ENCODE measurements around the gene SKIDA1.

The SKIDA1 gene

GRCh38 chr10:21481407-21481806 lies 44.1 kb downstream of the SKIDA1 start:
- no peak for TF ChIP-seq CTCF (conservative IDR thresholded peaks at IDR 0.05; ENCODE audit: low read depth, low read length)
- no peak overlapping the region for H3K4me3 ChIP-seq (ENCODE audit: low read length)
- no peak for DNase-seq (ENCODE audit: low read depth)

- no peak for TF ChIP-seq CTCF (conservative IDR thresholded peaks at IDR 0.05; ENCODE audit: low read depth, low read length)
- no peak for DNase-seq (ENCODE audit: low read depth)
- H3K4me3 ChIP-seq (ENCODE audit: low read length) = no peak overlapping the region
Observed at GRCh38 chr10:21479570-21480315, 45.7 kb downstream of the SKIDA1 start.

GRCh38 chr10:21475393-21475792 lies 50.1 kb downstream of the SKIDA1 start:
- DNase-seq (ENCODE audit: low read depth) = no peak
- TF ChIP-seq CTCF (conservative IDR thresholded peaks at IDR 0.05; ENCODE audit: low read depth, low read length) = no peak
- H3K4me3 ChIP-seq (ENCODE audit: low read length) = no peak overlapping the region

GRCh38 chr10:21473541-21473940 lies 51.9 kb downstream of the SKIDA1 start:
- DNase-seq (ENCODE audit: low read depth) = no peak
- no peak for TF ChIP-seq CTCF (conservative IDR thresholded peaks at IDR 0.05; ENCODE audit: low read depth, low read length)
- H3K4me3 ChIP-seq (ENCODE audit: low read length) = no peak overlapping the region

GRCh38 chr10:21473135-21473534 lies 52.3 kb downstream of the SKIDA1 start:
- H3K4me3 ChIP-seq (ENCODE audit: low read length) = no peak overlapping the region
- no peak for TF ChIP-seq CTCF (conservative IDR thresholded peaks at IDR 0.05; ENCODE audit: low read depth, low read length)
- no peak for DNase-seq (ENCODE audit: low read depth)

- no peak for DNase-seq (ENCODE audit: low read depth)
- TF ChIP-seq CTCF (conservative IDR thresholded peaks at IDR 0.05; ENCODE audit: low read depth, low read length) = no peak
Observed at GRCh38 chr10:21468086-21468485, 57.4 kb downstream of the SKIDA1 start.

GRCh38 chr10:21467633-21468032 lies 57.8 kb downstream of the SKIDA1 start:
- no peak overlapping the region for H3K4me3 ChIP-seq (ENCODE audit: low read length)

More at GRCh38 chr10:21468086-21468485, 57.4 kb downstream of the SKIDA1 start:
- no peak overlapping the region for H3K4me3 ChIP-seq (ENCODE audit: low read length)

More at GRCh38 chr10:21467633-21468032, 57.8 kb downstream of the SKIDA1 start:
- DNase-seq (ENCODE audit: low read depth) = no peak
- no peak for TF ChIP-seq CTCF (conservative IDR thresholded peaks at IDR 0.05; ENCODE audit: low read depth, low read length)

Measured in retinal pigment epithelial cell (primary cell).